Putamen (tissue), 1 donor: ENCODE results near the gene HS6ST3.
"Not testable (repeated sequence)": the region's sequence is repeated elsewhere in the genome, so short reads cannot be mapped to it uniquely, and the experiment has no call there.

Experiments
- DNase-seq: peaks from one replicate; pipeline ENCODE4 v3.0.0-alpha.2; 2016; ENCODE audit warnings: low spot score

HS6ST3 gene

GRCh38 chr13:96089749-96090239 lies at the start of gene HS6ST3:
Gene HS6ST3 (plus strand): TSS chr13:96090107.
- peak; percentile 65 for DNase-seq

GRCh38 chr13:96041326-96042110 lies 48.4 kb upstream of the HS6ST3 start:
- no peak for DNase-seq

- DNase-seq = no peak
Observed at GRCh38 chr13:96044238-96044637, 45.7 kb upstream of the HS6ST3 start.

- not testable (repeated sequence) for DNase-seq
Observed at GRCh38 chr13:96046449-96047126, 43.3 kb upstream of the HS6ST3 start.

- not testable (repeated sequence) for DNase-seq
Observed at GRCh38 chr13:96050955-96051354, 39.0 kb upstream of the HS6ST3 start.

- not testable (repeated sequence) for DNase-seq
Observed at GRCh38 chr13:96051491-96051890, 38.4 kb upstream of the HS6ST3 start.

GRCh38 chr13:96051946-96052345 lies 38.0 kb upstream of the HS6ST3 start:
- not testable (repeated sequence) for DNase-seq

- DNase-seq = peak; percentile 31
Observed at GRCh38 chr13:96052656-96053002, 37.3 kb upstream of the HS6ST3 start.

GRCh38 chr13:96053003-96053703 lies 36.8 kb upstream of the HS6ST3 start, which contains the start of gene UGGT2:
Gene UGGT2 (minus strand): TSS chr13:96053401. CDS start chr13:96053312, 89 bp downstream.
- DNase-seq = peak; percentile 87

GRCh38 chr13:96065849-96066248 lies 24.1 kb upstream of the HS6ST3 start:
- DNase-seq = no peak

GRCh38 chr13:96068729-96069128 lies 21.2 kb upstream of the HS6ST3 start:
- DNase-seq = no peak

GRCh38 chr13:96071504-96071903 lies 18.4 kb upstream of the HS6ST3 start:
- no peak for DNase-seq

GRCh38 chr13:96072392-96072791 lies 17.5 kb upstream of the HS6ST3 start:
- DNase-seq = no peak

- no peak for DNase-seq
Observed at GRCh38 chr13:96075953-96076543, 13.9 kb upstream of the HS6ST3 start.

- DNase-seq = no peak
Observed at GRCh38 chr13:96080676-96081075, 9.2 kb upstream of the HS6ST3 start.

- no peak for DNase-seq
Observed at GRCh38 chr13:96081888-96082287, 8.0 kb upstream of the HS6ST3 start.

- DNase-seq = no peak
Observed at GRCh38 chr13:96082640-96083039, 7.3 kb upstream of the HS6ST3 start.

- DNase-seq = no peak
Observed at GRCh38 chr13:96086736-96087135, 3.2 kb upstream of the HS6ST3 start.

GRCh38 chr13:96089139-96089538 lies 768 bp upstream of the HS6ST3 start:
- DNase-seq = no peak

- DNase-seq = no peak
Observed at GRCh38 chr13:96090240-96091101, 564 bp downstream of the HS6ST3 start.
